ENCODE data around the gene CAMTA1.

CAMTA1 gene

GRCh38 chr1:7448986-7449385, 663.7 kb downstream of the CAMTA1 start:
- no peak for DNase-seq

GRCh38 chr1:7449750-7450149, 664.5 kb downstream of the CAMTA1 start:
- no peak for DNase-seq

- DNase-seq, result no peak
These were observed 665.6 kb downstream of the CAMTA1 start for GRCh38 chr1:7450838-7451237.

- no peak for DNase-seq
These were observed 667.8 kb downstream of the CAMTA1 start for GRCh38 chr1:7453038-7453437.

- DNase-seq, result no peak
These were observed 669.0 kb downstream of the CAMTA1 start for GRCh38 chr1:7454052-7454815.

GRCh38 chr1:7454895-7455784, 669.9 kb downstream of the CAMTA1 start:
- no peak for DNase-seq

GRCh38 chr1:7455796-7456721, 670.8 kb downstream of the CAMTA1 start:
- DNase-seq, result no peak

- DNase-seq, result no peak
These were observed 671.4 kb downstream of the CAMTA1 start for GRCh38 chr1:7456722-7457082.

GRCh38 chr1:7457811-7458210, 672.6 kb downstream of the CAMTA1 start:
- DNase-seq, result no peak

- DNase-seq, result no peak
These were observed 673.7 kb downstream of the CAMTA1 start for GRCh38 chr1:7458946-7459345.

- no peak for DNase-seq
These were observed 674.7 kb downstream of the CAMTA1 start for GRCh38 chr1:7459914-7460313.

- DNase-seq, result no peak
These were observed 675.6 kb downstream of the CAMTA1 start for GRCh38 chr1:7460807-7461206.

GRCh38 chr1:7462617-7463016, 677.4 kb downstream of the CAMTA1 start:
- DNase-seq, result no peak

GRCh38 chr1:7463526-7463925, 678.3 kb downstream of the CAMTA1 start:
- no peak for DNase-seq

- DNase-seq, result no peak
These were observed 679.5 kb downstream of the CAMTA1 start for GRCh38 chr1:7464736-7465135.

GRCh38 chr1:7467476-7468175, 682.4 kb downstream of the CAMTA1 start:
- DNase-seq, result no peak

- DNase-seq, result no peak
These were observed 683.0 kb downstream of the CAMTA1 start for GRCh38 chr1:7468248-7468647.

- DNase-seq, result no peak
These were observed 684.1 kb downstream of the CAMTA1 start for GRCh38 chr1:7469255-7469938.

GRCh38 chr1:7470904-7471638, 685.8 kb downstream of the CAMTA1 start:
- no peak for DNase-seq

- DNase-seq, result no peak
These were observed 686.6 kb downstream of the CAMTA1 start for GRCh38 chr1:7471836-7472235.
